ENCODE results near the gene LRTM2.

Gene LRTM2

DNA sequence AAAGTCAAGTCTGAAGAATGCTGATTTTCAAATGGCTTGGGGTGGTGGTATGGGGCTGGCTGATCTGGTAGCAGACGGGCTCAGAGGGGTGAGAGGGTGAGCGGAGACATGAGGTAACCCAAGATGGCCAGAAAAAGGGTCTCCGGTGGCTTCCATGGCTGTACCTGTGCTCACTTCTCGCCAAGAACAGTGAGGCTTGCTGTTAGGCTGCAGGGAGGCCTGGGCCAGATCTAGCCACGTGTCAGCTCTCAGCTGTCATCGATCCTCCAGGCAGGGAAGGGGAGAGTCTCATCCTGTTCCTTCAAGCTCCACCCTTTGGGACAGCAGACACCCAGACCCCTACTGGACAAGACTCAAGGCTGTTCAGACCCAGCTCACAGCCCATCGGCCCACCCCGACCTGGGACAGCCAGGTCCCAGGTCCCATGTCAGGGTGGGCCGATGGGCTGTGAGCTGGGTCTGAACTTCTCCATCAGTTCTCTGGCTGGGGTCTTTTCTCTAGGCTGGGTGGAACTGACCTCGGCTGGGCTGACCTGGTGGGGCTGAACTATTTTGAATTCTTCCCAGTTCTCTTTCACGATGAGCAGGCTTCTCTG, 9.0 kb downstream of the LRTM2 start:
- no peak for DNase-seq (ENCODE audit: low read depth in 2 of 2)

DNA sequence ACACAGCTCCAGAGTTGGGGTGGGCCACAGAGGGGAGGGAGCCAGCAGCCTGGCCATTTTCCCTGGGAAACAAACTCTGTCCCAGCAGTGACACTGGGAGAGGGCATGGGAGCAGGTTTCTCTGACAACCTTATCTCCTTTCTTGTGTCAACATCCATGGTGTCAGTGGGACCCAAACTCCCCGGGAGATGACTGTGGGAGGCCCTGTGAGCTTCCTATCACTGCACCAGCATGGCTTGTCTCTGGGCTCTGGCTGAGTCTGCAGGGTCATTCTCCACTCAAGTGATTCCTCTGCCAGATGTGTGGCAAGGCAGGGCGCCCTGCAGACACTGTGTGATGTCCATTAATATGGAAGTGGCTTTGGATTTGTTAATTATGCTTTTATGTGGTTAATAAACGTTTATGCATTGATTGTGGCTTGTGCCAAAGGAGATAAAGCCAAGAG, 10.1 kb downstream of the LRTM2 start:
- DNase-seq (ENCODE audit: low read depth in 2 of 2): no peak

GRCh38 chr12:1830981-1831963, 10.9 kb downstream of the LRTM2 start:
- DNase-seq (ENCODE audit: low read depth in 2 of 2): no peak

- DNase-seq (ENCODE audit: low read depth in 2 of 2): no peak
Observed at GRCh38 chr12:1832801-1833595, 12.6 kb downstream of the LRTM2 start.

DNA sequence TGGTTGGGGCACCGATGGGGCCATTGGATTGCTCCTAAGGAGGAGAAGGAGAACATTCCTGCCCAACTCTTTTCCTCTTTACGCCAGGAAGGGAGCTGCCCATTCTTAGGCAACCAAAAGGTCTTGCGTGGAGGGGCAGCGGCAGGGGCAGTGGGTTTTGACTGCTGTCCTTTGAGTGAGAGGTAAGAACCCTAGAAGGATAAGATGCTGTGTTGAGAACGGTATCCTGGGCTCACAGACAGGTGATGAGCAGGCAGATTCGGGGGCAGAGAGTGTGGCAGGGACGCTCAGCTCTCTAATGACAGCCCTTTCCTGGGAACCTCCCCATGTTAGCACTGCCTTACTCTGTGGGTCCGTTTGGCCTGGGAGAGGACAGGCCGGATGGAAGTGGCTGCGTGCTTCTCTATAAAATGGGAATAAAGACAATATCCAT, 13.2 kb downstream of the LRTM2 start:
- no peak for DNase-seq (ENCODE audit: low read depth in 2 of 2)

DNA sequence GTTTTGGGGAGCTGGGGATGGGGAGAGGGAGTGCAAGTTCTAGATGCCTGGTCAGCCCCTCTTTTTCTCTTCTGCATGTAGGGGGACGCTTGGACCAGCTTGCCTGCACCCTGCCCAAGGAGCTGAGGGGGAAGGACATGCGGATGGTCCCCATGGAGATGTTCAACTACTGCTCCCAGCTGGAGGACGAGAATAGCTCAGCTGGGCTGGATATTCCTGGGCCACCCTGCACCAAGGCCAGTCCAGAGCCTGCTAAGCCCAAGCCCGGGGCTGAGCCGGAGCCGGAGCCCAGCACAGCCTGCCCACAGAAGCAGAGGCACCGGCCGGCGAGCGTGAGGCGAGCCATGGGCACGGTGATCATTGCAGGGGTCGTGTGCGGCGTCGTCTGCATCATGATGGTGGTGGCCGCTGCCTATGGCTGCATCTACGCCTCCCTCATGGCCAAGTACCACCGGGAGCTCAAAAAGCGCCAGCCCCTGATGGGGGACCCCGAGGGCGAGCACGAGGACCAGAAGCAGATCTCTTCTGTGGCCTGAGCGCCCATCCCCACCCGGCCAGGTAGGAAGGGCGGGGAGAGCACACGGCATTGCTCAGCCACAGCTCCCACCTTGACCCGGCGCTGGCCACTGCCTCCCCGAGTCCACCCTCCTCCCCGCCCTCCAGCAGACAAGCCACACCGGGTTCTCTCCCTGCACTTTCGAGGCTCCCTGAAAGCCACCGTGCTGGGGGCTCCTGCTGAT, 14.0 kb downstream of the LRTM2 start:
- DNase-seq (ENCODE audit: low read depth in 2 of 2): no peak

- DNase-seq (ENCODE audit: low read depth in 2 of 2): no peak
Observed at GRCh38 chr12:1835211-1836131, 15.1 kb downstream of the LRTM2 start.

GRCh38 chr12:1836241-1836803, 16.0 kb downstream of the LRTM2 start:
- DNase-seq (ENCODE audit: low read depth in 2 of 2): no peak

DNA sequence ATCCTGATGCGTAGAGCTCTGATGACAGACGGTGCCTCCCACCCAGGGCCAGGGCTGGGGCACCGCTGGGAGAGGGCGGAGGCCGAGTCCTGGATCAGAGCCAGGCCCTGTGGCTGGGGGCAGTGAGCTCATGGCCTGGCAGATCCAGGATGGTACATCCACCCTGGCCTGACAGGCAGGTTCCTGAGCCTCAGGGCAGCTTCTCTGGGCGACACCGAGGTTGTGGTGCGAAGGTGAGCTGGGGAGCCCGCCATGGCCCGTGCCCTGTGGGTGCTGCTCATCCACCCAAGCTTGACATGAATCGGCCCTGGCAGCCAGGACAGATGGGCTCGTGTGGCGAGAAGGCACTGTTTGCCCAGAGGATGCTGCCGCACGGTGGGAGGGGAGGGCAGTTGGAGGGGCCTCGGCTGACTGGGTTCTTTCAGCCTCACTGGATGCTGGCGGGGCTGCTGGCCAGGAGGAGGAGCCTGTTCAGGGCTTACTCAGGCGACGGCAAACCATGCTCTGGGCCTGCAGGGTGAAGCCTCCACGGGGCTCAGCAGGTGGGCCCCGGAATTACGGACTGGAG, 16.6 kb downstream of the LRTM2 start:
- no peak for DNase-seq (ENCODE audit: low read depth in 2 of 2)

DNA sequence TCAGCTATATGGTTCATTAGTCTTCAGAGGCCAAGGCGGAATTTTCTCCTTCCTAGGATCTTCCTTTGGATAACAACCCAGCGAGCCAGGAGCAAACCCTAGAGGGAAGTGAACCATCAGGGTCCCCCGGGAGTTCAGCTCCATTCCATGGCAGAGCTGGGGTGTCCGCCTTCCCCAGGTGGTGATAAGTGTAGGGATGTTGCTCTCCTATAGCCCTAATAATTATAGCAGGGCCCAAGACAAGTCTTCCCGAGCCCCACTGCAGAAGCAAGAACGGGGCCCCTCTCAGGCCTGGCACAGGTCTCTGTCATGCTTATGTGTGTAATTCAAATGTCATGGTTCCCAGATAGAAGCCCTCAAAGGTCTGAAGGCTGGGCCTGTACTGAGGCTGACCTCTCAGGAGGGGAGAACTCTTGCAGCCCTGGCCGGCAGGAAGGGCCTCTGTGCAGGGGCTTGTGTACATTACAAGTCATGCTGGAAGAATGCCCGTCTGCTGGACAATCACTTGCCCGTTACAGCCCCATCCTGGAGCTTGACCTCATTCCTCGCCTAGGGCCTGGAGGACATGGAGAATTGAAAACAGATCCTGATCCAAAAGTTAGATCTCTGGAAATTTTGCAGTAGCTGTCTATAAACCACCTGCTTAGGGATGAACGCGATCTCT, 17.3 kb downstream of the LRTM2 start:
- DNase-seq (ENCODE audit: low read depth in 2 of 2): no peak

- no peak for DNase-seq (ENCODE audit: low read depth in 2 of 2)
Observed at GRCh38 chr12:1838205-1838993, 18.0 kb downstream of the LRTM2 start.

- DNase-seq (ENCODE audit: low read depth in 2 of 2): no peak
Observed at GRCh38 chr12:1838994-1839365, 18.6 kb downstream of the LRTM2 start.

DNA sequence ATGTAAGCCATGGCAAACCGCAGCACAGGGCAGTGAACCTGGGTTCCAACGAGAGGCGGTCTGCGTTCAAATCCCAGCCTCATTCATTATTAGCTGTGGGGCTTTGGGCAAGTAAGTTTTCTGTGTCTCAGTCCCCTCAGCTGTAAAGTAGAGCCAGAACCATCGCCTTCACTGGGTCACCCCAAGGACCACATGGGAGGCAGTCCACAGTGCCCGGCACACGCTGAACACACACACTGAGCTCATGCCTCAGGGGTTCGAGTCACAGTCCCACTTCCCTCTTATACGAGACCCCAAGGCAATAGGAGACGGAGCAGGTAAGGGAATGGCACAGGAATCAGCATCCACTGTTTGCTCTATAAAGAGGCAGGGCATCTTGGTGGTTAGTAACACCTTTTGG, 19.1 kb downstream of the LRTM2 start:
- DNase-seq (ENCODE audit: low read depth in 2 of 2): no peak

DNA sequence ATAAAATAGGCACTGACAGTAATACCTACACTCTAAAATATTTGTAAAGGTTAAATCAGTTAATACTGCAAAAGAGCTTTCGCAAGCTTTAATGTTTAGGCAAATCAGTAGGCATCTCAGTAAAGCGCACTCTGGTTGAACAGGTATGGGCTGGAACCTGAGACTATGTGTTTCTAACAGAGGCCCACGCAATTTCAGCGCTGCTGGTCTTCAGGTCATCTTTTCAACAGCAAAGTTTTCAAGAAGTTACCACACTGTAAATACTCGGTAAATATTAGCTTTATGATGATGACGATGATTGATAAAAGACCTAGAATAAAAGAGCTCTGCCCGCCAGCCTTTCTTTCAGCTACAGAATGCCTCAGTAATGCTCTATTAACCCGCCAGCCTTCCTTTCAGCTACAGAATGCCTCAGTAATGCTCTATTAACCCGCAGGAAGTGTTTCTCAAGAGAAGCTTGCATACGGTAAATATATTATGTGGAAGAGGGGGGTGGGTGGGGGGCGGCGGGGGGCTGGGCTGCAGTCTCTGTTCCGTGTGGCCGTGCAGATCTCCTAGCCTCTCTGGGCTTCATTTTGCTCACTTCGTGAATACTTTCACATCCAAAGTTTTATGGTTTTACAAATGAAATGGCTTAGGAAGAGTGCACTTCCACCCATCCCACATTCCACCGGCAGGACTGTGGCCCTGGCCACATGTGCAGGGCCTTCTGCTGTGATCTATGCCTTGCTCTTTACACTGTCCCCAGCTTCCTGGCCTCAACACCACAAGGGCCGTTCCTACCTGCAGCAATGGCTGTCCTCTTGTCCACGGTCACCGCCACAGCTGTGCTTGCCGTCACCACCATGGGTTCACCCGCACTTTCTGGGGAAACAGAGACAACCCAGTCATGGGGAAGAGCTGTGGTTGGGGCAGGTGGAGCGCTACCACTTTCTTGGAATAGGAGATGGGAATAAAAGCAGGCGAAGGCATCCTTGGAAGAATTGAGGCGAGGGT, 19.9 kb downstream of the LRTM2 start:
- DNase-seq (ENCODE audit: low read depth in 2 of 2): no peak

- DNase-seq (ENCODE audit: low read depth in 2 of 2): no peak
Observed at GRCh38 chr12:1840981-1841425, 20.6 kb downstream of the LRTM2 start.

GRCh38 chr12:1841586-1842182, 21.3 kb downstream of the LRTM2 start:
- no peak for DNase-seq (ENCODE audit: low read depth in 2 of 2)
